KMS-11 (cell line): ENCODE measurements around the gene FOXP1.

ENCODE experiments used
- H2AFZ ChIP-seq: fragments of 200-600 bp; sonication (generic); 2 replicates; pipeline ENCODE4 v1.6.1; 2016; ENCODE audit warnings: antibody characterized with exemption, mixed run types, low read depth
- H3K27ac ChIP-seq: fragments of 200-600 bp; sonication (generic); 2 replicates; pipeline ENCODE4 v1.6.1; 2016; ENCODE audit warnings: mild to moderate bottlenecking, mixed run types
- H3K27me3 ChIP-seq: fragments of 200-600 bp; sonication (generic); 2 replicates; pipeline ENCODE4 v1.6.1; 2017; ENCODE audit warnings: mild to moderate bottlenecking, low read depth, mixed run types, moderate library complexity; ENCODE audit not compliant: insufficient read depth
- H3K36me3 ChIP-seq: fragments of 200-600 bp; sonication (generic); 2 replicates; pipeline ENCODE4 v1.6.1; 2017; ENCODE audit warnings: mild to moderate bottlenecking, mixed run types; ENCODE audit not compliant: insufficient read depth
- H3K4me1 ChIP-seq: fragments of 200-600 bp; sonication (generic); 2 replicates; pipeline ENCODE4 v1.6.1; 2016; ENCODE audit warnings: mild to moderate bottlenecking, low read depth, mixed run types; ENCODE audit not compliant: poor library complexity, severe bottlenecking
- H3K4me2 ChIP-seq: fragments of 200-600 bp; sonication (generic); 2 replicates; pipeline ENCODE4 v1.7.0; 2016; ENCODE audit warnings: mild to moderate bottlenecking, mixed run types
- H3K4me3 ChIP-seq: fragments of 200-600 bp; sonication (generic); IDR thresholded peaks from 2 replicates; pipeline ENCODE4 v1.6.1; 2017; ENCODE audit warnings: low read depth, low read length, mixed read lengths; ENCODE audit not compliant: insufficient read depth
- H3K79me2 ChIP-seq: fragments of 200-600 bp; sonication (generic); 2 replicates; pipeline ENCODE4 v1.6.1; 2016; ENCODE audit warnings: low read depth, mixed run types; ENCODE audit not compliant: insufficient read depth
- H3K9ac ChIP-seq: fragments of 200-600 bp; sonication (generic); 2 replicates; pipeline ENCODE4 v1.6.1; 2016; ENCODE audit warnings: mild to moderate bottlenecking, mixed run types
- H4K20me1 ChIP-seq: fragments of 200-600 bp; sonication (generic); 2 replicates; pipeline ENCODE4 v1.6.1; 2016; ENCODE audit warnings: mild to moderate bottlenecking, mixed run types; ENCODE audit not compliant: insufficient read depth
- TF ChIP-seq, protein P1 (sequence below): fragments of 200-600 bp; sonication (generic); conservative IDR thresholded peaks from 2 replicates; pipeline ENCODE4 v1.6.1; 2017; ENCODE audit warnings: low read depth, mild to moderate bottlenecking, antibody characterized with exemption, low read length, moderate library complexity, mixed read lengths

The FOXP1 gene

DNA sequence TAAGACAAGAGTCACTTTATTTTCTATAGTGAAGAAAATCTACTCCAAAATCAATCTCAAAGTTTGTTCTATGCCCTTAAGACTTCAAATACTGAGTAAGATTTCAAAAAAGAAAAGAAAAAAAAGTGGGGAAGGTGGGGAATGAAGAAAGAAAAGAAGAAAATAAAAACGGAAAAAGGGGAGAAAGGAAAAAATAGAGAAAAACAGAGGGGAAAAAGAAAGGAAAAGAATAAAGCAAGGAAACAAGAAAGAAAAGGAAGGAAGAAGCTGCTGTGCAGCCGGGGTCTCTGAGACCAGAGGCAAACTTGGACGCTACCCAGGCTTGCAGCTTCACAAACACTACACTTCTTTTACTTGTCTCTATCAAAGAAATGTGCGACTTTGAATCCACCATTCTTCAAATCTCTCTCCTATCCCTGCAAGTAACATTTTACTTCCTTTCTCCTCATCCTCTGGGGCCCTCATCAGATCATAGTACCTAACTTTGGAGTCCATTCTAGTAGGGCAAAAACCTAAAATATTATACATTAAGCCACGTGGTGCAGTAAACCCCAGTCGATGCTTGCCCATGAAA, 279.8 kb downstream of the FOXP1 start:
- Histone ChIP-seq H3K36me3 (no peaks in the 10 kb centered on the region), H3K4me3 (no peak overlapping the region), H2AFZ (no peak overlapping the region), H3K27me3 (no peaks in the 10 kb centered on the region), H4K20me1 (no peaks in the 10 kb centered on the region), H3K27ac (no peak overlapping the region), H3K4me1 (peaks cover 5% of the 10 kb centered on the region), H3K4me2 (no peak overlapping the region), H3K9ac (no peak overlapping the region), H3K79me2 (no peaks in the 10 kb centered on the region)
- TF ChIP-seq, protein P1, sequence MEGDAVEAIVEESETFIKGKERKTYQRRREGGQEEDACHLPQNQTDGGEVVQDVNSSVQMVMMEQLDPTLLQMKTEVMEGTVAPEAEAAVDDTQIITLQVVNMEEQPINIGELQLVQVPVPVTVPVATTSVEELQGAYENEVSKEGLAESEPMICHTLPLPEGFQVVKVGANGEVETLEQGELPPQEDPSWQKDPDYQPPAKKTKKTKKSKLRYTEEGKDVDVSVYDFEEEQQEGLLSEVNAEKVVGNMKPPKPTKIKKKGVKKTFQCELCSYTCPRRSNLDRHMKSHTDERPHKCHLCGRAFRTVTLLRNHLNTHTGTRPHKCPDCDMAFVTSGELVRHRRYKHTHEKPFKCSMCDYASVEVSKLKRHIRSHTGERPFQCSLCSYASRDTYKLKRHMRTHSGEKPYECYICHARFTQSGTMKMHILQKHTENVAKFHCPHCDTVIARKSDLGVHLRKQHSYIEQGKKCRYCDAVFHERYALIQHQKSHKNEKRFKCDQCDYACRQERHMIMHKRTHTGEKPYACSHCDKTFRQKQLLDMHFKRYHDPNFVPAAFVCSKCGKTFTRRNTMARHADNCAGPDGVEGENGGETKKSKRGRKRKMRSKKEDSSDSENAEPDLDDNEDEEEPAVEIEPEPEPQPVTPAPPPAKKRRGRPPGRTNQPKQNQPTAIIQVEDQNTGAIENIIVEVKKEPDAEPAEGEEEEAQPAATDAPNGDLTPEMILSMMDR = no peak

DNA sequence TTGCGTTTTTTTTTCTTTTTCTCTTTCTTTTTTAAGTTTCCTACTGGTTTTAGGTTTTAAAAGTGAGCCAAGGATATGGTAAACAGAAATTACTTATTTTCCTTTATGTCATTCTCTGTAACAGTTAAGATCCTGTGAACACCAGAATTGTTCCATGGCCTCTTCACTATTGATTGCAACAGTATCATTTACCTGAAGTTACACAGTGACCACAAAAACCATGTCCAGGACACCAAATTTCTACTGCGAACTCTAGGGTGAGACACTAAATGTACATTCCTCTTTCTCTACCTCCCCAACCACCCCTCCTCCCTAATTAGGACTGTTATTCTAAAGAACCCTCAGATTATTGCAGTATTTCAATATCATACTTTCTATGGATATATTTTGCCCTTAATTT, 280.9 kb downstream of the FOXP1 start:
- Histone ChIP-seq H3K27ac (no peak overlapping the region), H3K27me3 (no peaks in the 10 kb centered on the region), H3K4me2 (no peak overlapping the region), H3K9ac (no peak overlapping the region), H3K36me3 (no peaks in the 10 kb centered on the region), H3K4me3 (no peak overlapping the region), H3K4me1 (peaks cover 5% of the 10 kb centered on the region), H4K20me1 (no peaks in the 10 kb centered on the region), H3K79me2 (no peaks in the 10 kb centered on the region), H2AFZ (no peak overlapping the region)
- TF ChIP-seq, protein P1 = no peak

DNA sequence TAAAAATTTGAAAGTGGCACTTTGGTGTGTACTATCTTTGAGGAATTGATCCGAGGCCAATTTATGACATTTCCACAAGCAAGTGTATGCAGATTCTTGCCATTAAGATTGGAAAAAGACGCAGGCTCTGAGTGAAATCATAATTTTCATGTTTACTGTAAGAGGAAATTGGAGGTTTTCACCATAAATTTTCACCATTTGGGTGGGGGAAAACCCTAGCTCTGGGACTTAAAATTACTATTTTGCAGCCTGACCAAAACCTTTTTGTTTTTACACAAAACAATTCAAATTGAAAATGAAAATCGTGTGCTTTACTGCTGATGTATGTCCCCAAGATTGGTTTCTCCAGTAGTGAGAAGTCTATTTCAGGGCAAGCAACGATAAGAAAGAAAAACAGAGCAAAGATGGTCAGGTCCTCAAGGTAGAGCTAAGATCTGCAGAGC, 282.6 kb downstream of the FOXP1 start:
- Histone ChIP-seq H3K4me2 (no peak overlapping the region), H3K27me3 (no peaks in the 10 kb centered on the region), H3K36me3 (no peaks in the 10 kb centered on the region), H2AFZ (no peak overlapping the region), H3K4me1 (peaks cover 5% of the 10 kb centered on the region), H3K27ac (no peak overlapping the region), H3K4me3 (no peak overlapping the region), H3K79me2 (no peaks in the 10 kb centered on the region), H3K9ac (no peak overlapping the region), H4K20me1 (no peaks in the 10 kb centered on the region)
- TF ChIP-seq, protein P1 = no peak

DNA sequence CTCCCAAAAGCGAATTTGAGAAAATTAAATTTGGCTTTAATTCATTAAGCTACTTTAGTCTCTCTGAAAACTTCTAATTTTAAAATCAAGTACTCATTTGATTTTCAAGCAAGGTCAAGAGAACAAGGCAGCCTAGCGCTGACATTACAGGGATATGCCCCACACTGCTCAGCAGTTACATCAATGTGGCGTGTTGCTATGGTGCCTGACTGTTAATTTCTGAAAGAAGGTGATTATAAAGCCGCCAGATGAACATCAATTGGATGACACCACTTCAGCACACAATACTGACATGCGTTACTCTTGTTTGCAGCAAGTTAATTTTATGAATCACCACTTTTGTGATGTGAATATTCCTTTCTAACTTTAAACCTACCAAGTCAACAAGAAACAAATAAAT, 284.4 kb downstream of the FOXP1 start:
- TF ChIP-seq, protein P1 = no peak
- no peak overlapping the region for H3K4me3 ChIP-seq
- H3K27ac ChIP-seq = no peak overlapping the region
- H3K36me3 ChIP-seq = no peaks in the 10 kb centered on the region
- H2AFZ ChIP-seq = no peak overlapping the region
- peaks cover 5% of the 10 kb centered on the region for H3K4me1 ChIP-seq
- H3K27me3 ChIP-seq = no peaks in the 10 kb centered on the region
- H4K20me1 ChIP-seq = no peaks in the 10 kb centered on the region
- H3K4me2 ChIP-seq = no peak overlapping the region
- no peaks in the 10 kb centered on the region for H3K79me2 ChIP-seq
- H3K9ac ChIP-seq = no peak overlapping the region
